ENCODE measurements around the gene FAM217A. TPM values are rescaled to one million over a fixed set of nuclear protein-coding genes. Genes with fewer than 3 reads are reported as not detected.

FAM217A gene
- total and polyA plus RNA-seq, 2 of the 8 experiments (the other 6 are each of a cell fraction or from before 2014, with no cell fraction given) = 0.03 TPM; not detected in 1

- H3K4me3 ChIP-seq (ENCODE audit: extremely low read depth in 1 of 4, insufficient read depth in 2 of 4, low read depth in 3 of 4, low read length in 4 of 4) = no peak overlapping the region
- H2BK120ac ChIP-seq (replicated peaks; ENCODE audit: low read depth, low read length) = no peak overlapping the region
- no peak overlapping the region for H2BK5ac ChIP-seq (ENCODE audit: low read depth, low read length)
- no peak overlapping the region for H3K27ac ChIP-seq (ENCODE audit: low read depth, low read length)
- no peak overlapping the region for H2BK15ac ChIP-seq (ENCODE audit: low read length)
- no peaks in the 10 kb centered on the region for H3K27me3 ChIP-seq (replicated peaks in 1 of 4; ENCODE audit: control insufficient read depth in 3 of 4, extremely low read depth in 1 of 4, insufficient read depth in 3 of 4, low read length in 3 of 4)
- 96% methylated on average over 5 of the region's 5 CpGs; no CpG with 5 or more reads in 1 of the 2 experiments for WGBS, 2 experiments (ENCODE audit: extremely low coverage in 1 of 2, insufficient coverage in 1 of 2, insufficient read length in 1 of 2, insufficient replicate concordance in 2 of 2, low coverage in 1 of 2, low lambda C conversion rate in 2 of 2, missing lambda C conversion rate in 1 of 2)
- H4K8ac ChIP-seq (ENCODE audit: extremely low read depth, insufficient read depth, low read length) = no peak overlapping the region
- TF ChIP-seq RBBP5 (IDR thresholded peaks at IDR 0.05; ENCODE audit: borderline replicate concordance, low read depth, low read length) = no peak
- no peak overlapping the region for H2BK20ac ChIP-seq (ENCODE audit: low read length)
- no peak overlapping the region for H3K9ac ChIP-seq (replicated peaks in 1 of 4; ENCODE audit: extremely low read depth in 1 of 4, low read depth in 3 of 4, low read length in 3 of 4)
- H3K23ac ChIP-seq (ENCODE audit: insufficient read length) = no peak overlapping the region
- H3K56ac ChIP-seq (replicated peaks; ENCODE audit: insufficient read length, low read depth, low read length) = no peak overlapping the region
- H3K14ac ChIP-seq (ENCODE audit: insufficient read length) = no peak overlapping the region
- no peak overlapping the region for H3K4me2 ChIP-seq (ENCODE audit: insufficient read depth in 1 of 2, low read depth in 2 of 2, low read length in 2 of 2)
- H3K4ac ChIP-seq (replicated peaks; ENCODE audit: insufficient read length, low read depth, low read length) = no peak overlapping the region
- peaks cover 0 to 2% of the 10 kb centered on the region in 2 experiments for H4K20me1 ChIP-seq (replicated peaks in 1 of 2; ENCODE audit: control insufficient read depth in 1 of 2, insufficient read depth in 2 of 2, low read length in 2 of 2)
- POLR2A ChIA-PET (ENCODE audit: partially characterized antibody) = no interaction called here
- no peaks in the 10 kb centered on the region; the same call in 1 of the 2 replicates for H3K79me1 ChIP-seq (ENCODE audit: low read depth, low read length)
- no peak overlapping the region for H2AFZ ChIP-seq (ENCODE audit: low read length)
- H4K5ac ChIP-seq (ENCODE audit: insufficient read length, low read depth, low read length) = no peak overlapping the region
- CTCF ChIA-PET (ENCODE audit: partially characterized antibody) = interaction anchor here (2.0 to 2.2 kb wide), 2 partner anchors 29 to 85 kb away, joined by 6 to 16 read pairs; no protein-coding TSS in a partner anchor
- H3K79me2 ChIP-seq (ENCODE audit: control insufficient read depth in 1 of 2, insufficient read depth in 2 of 2, low read length in 2 of 2) = no peaks in the 10 kb centered on the region
- peaks cover 17 to 86% (median 58%) of the 10 kb centered on the region in 4 experiments for H3K36me3 ChIP-seq (ENCODE audit: control insufficient read depth in 2 of 4, insufficient read depth in 4 of 4, low read length in 3 of 4)
- H2AK5ac ChIP-seq (ENCODE audit: low read depth, low read length) = no peak overlapping the region
- H3K18ac ChIP-seq (ENCODE audit: extremely low read depth, low read length) = no peak overlapping the region
- H3K4me1 ChIP-seq (replicated peaks in 1 of 4; ENCODE audit: control insufficient read depth in 3 of 4, insufficient read depth in 4 of 4, low read length in 3 of 4) = no peaks in the 10 kb centered on the region
- DNase-seq (ENCODE audit: low read depth in 1 of 2, low spot score in 2 of 2) = no peak
- no peaks in the 10 kb centered on the region for H3K9me3 ChIP-seq (ENCODE audit: insufficient read depth in 2 of 2, low read depth in 1 of 2, low read length in 1 of 2)
- FAIRE-seq = no peak
- no peak overlapping the region for H2BK12ac ChIP-seq (ENCODE audit: low read depth, low read length)
- H4K91ac ChIP-seq (replicated peaks; ENCODE audit: insufficient read length, low read length) = no peak overlapping the region
- no peaks in the 10 kb centered on the region for H3K23me2 ChIP-seq (ENCODE audit: low read depth, low read length)
Measured at GRCh38 chr6:4125500-4125899, 46.6 kb upstream of the FAM217A start.

All from H1 (cell line).